Kidney epithelial cell (primary cell): Measurements from ENCODE around the gene DOCK4. TPM values are rescaled to one million over a fixed set of nuclear protein-coding genes. Genes with fewer than 3 reads are reported as not detected.

ENCODE experiments used
- DNase-seq: peaks from one replicate; pipeline ENCODE4 v3.0.0-alpha.2; 2010; ENCODE audit warnings: low read depth
- H3K27me3 ChIP-seq: 2 replicates; pipeline ENCODE4 v1.6.0; 2011; ENCODE audit warnings: low read length; ENCODE audit not compliant: control insufficient read depth, insufficient read depth
- H3K36me3 ChIP-seq: 2 replicates; pipeline ENCODE4 v1.5.1; 2011; ENCODE audit warnings: low read length; ENCODE audit not compliant: control insufficient read depth, insufficient read depth
- H3K4me3 ChIP-seq: 2 replicates; pipeline ENCODE4 v1.5.1; 2011; ENCODE audit warnings: low read depth, mild to moderate bottlenecking, control low read depth, low read length
- total RNA-seq: library from RNA; depleted of rRNA; stranded (reverse); fragments of >200 nt; gene quantifications from 2 replicates; pipeline ENCODE4 v1.2.3, GENCODE V29; 2015
- TF ChIP-seq, protein P1 (sequence below): IDR thresholded peaks from 2 replicates; pipeline ENCODE4 v1.5.1; 2011; ENCODE audit warnings: mild to moderate bottlenecking, moderate library complexity, low read length, control low read depth, inconsistent platforms; ENCODE audit not compliant: insufficient read depth, poor library complexity, severe bottlenecking

The DOCK4 gene
- total RNA-seq, 1 donor from 2014 or later, result 16.8 TPM

DNA sequence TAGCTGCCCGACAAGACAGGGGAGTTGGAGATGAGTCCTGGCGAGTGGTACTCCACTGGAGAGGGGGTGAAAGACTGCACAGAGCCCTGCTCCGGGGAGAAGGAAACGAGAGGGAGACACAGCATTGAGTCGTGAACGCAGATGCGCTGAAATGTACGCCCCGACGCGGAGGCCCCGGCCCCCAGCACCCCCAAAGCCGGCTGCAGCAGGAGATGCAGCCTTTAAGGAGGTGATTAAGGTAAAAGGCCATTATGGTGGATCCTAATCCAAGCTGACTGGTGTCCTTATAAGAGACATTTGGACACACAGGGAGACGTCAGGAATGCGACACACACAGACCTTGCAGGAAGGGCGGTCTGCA lies 477.6 kb downstream of the DOCK4 start:
- peak overlapping the region; percentile 13 for H3K4me3 ChIP-seq
- DNase-seq, result no peak
- no peaks in the 10 kb centered on the region for H3K36me3 ChIP-seq
- H3K27me3 ChIP-seq, result no peaks in the 10 kb centered on the region
- TF ChIP-seq, protein P1, sequence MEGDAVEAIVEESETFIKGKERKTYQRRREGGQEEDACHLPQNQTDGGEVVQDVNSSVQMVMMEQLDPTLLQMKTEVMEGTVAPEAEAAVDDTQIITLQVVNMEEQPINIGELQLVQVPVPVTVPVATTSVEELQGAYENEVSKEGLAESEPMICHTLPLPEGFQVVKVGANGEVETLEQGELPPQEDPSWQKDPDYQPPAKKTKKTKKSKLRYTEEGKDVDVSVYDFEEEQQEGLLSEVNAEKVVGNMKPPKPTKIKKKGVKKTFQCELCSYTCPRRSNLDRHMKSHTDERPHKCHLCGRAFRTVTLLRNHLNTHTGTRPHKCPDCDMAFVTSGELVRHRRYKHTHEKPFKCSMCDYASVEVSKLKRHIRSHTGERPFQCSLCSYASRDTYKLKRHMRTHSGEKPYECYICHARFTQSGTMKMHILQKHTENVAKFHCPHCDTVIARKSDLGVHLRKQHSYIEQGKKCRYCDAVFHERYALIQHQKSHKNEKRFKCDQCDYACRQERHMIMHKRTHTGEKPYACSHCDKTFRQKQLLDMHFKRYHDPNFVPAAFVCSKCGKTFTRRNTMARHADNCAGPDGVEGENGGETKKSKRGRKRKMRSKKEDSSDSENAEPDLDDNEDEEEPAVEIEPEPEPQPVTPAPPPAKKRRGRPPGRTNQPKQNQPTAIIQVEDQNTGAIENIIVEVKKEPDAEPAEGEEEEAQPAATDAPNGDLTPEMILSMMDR, result no peak

DNA sequence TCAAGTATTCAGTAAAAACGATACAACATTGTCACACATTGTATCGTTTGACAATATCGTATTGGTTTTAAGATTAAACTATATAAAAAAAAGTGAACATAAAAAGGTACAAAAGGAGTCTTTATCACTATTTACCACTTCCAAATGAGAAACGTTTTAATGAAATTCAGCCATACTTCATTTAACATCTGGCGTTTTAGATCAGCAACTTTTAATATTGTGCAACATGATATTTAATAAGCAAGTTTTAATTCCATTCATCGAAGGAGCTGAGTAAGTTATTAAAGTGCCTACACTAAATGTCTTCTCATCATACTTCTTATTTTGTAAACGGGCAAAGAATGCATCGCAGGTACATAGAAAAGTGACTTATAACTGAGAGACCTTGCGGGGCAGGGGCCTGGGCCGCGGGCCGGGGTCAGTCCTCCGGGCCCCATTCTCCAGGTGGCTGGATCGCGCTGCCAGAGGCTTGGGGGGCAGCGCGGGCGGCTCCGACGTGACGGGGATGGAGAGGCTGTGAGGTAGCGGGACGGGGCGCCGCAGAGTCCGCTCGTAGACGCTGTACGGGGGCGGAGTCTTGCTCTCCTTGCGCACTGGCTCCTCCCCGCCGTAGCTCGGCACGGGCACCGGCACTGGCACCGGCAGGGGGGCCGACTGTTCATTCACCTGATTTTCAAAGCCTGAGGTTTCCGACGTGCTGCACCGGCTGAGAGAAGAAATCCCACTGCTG lies 478.1 kb downstream of the DOCK4 start:
- peak overlapping the region; percentile 13 for H3K4me3 ChIP-seq
- no peaks in the 10 kb centered on the region for H3K27me3 ChIP-seq
- TF ChIP-seq, protein P1, result no peak
- no peaks in the 10 kb centered on the region for H3K36me3 ChIP-seq
- DNase-seq, result no peak

DNA sequence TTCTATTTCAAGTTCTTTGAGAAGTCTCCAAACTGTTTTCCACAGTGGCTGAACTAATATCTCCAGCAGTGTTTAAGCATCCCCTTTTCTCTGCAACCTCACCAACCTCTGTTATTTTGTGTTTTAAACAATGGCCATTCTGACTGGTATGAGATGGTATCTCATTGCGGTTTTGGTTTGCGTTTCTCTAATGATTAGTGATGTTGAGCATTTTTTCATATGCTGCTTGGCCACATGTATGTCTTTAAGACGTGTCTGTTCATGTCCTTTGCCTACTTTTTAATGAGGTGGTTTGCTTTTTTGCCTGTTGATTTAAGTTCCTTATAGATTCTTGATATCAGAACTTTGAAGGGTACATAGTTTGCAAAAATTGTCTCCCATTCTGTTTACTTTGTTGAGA lies 487.3 kb downstream of the DOCK4 start:
- H3K27me3 ChIP-seq, result no peaks in the 10 kb centered on the region
- DNase-seq, result no peak
- TF ChIP-seq, protein P1, result no peak
- H3K36me3 ChIP-seq, result no peaks in the 10 kb centered on the region
- H3K4me3 ChIP-seq, result no peak overlapping the region

DNA sequence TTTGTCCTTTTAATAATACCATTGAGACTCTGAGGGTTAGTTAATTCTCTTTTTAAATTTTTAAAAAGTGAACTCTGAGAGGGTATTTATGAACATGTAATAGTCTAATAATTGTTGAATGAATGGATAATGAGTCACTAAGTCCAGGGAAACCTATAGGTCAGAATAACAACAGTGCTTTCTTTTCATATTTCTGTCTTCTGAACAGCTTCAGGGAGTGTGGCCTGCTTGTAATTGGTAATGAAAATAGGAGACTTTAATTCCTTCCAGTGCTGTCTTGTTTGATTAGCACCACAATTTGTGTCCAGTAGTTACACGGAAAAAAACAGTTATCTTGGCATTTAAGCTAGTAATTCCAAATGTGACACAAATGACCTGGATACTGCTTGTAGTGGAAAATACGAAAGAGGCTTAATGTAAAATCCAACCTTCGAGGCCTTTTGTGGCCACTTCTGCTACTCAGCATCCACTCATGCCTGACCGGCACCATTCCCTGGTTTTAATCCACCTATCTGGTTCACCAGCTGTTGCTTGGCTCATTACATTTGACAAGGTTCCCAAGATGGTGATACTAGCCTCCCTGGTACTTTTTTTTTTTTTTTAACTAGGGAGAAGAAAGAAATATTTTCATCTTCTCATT lies 494.7 kb downstream of the DOCK4 start:
- DNase-seq, result peak; percentile 4
- no peaks in the 10 kb centered on the region for H3K27me3 ChIP-seq
- no peak overlapping the region for H3K4me3 ChIP-seq
- TF ChIP-seq, protein P1, result no peak
- H3K36me3 ChIP-seq, result no peaks in the 10 kb centered on the region

DNA sequence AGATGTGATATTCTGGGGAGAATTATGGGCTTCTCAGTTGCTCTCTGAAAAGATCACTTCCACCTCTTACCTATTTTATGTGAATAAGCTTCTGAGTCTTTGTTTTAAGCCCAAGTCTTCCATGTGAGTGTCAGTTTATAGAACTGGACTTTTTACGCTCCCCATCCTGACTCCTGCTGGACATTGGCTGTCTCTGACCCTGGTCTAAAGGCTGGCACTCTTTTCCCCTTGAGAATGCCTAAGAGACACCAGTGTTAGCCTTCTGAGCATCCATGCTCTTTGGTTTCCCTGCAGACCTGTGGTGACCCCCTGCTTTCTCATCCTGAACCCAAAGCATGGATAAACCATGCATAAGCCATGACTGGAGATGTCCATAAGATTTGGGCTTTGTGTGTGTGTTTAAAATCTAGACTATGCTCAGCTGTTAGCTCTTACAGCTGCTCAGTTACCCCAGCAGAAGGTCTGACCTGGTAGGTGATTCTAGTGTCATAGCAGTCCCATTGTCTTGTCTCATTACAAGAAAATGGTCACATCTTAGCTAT lies 495.3 kb downstream of the DOCK4 start:
- Histone ChIP-seq H3K4me3 (no peak overlapping the region), H3K27me3 (no peaks in the 10 kb centered on the region), H3K36me3 (no peaks in the 10 kb centered on the region)
- DNase-seq, result no peak
- TF ChIP-seq, protein P1, result no peak
